IPS-20b (cell line): ENCODE results near the gene GP1BB.
"Not testable (repeated sequence)": the region's sequence is repeated elsewhere in the genome, so short reads cannot be mapped to it uniquely, and the experiment has no call there.

Source experiments
- H3K27ac ChIP-seq: one replicate; pipeline ENCODE4 v1.5.1; 2013; ENCODE audit warnings: low read length
- H3K27me3 ChIP-seq: 2 replicates; pipeline ENCODE4 v1.6.1; 2013; ENCODE audit warnings: mild to moderate bottlenecking, low read length, inconsistent platforms; ENCODE audit not compliant: insufficient read depth
- H3K36me3 ChIP-seq: 2 replicates; pipeline ENCODE4 v1.6.1; 2013; ENCODE audit warnings: low read depth, mild to moderate bottlenecking, inconsistent platforms, low read length, moderate library complexity; ENCODE audit not compliant: insufficient read depth
- H3K4me1 ChIP-seq: 2 replicates; pipeline ENCODE4 v1.6.1; 2013; ENCODE audit warnings: mild to moderate bottlenecking, control low read depth, inconsistent platforms, low read length, moderate library complexity; ENCODE audit not compliant: insufficient read depth
- H3K4me3 ChIP-seq: 2 replicates; pipeline ENCODE4 v1.5.1; 2013; ENCODE audit warnings: mild to moderate bottlenecking, low read length, inconsistent platforms
- H3K9ac ChIP-seq: 2 replicates; pipeline ENCODE4 v1.6.1; 2013; ENCODE audit warnings: low read depth, mild to moderate bottlenecking, inconsistent platforms, low read length, moderate library complexity
- H3K9me3 ChIP-seq: 2 replicates; pipeline ENCODE4 v1.6.1; 2013; ENCODE audit warnings: mild to moderate bottlenecking, low read depth, low read length, inconsistent platforms; ENCODE audit not compliant: insufficient read depth

GP1BB gene

GRCh38 chr22:19696504-19697276 is 26.6 kb upstream of the GP1BB start:
- Histone ChIP-seq H3K4me1 (peaks cover 3% of the 10 kb centered on the region; the same call in 1 of the 2 replicates), H3K4me3 (no peak overlapping the region), H3K27ac (no peak overlapping the region), H3K36me3 (no peaks in the 10 kb centered on the region), H3K9ac (no peak overlapping the region), H3K9me3 (no peaks in the 10 kb centered on the region), H3K27me3 (peaks cover 4% of the 10 kb centered on the region; the same call in 1 of the 2 replicates)

GRCh38 chr22:19697871-19698270 is 25.5 kb upstream of the GP1BB start:
- not testable (repeated sequence) for H3K27me3 ChIP-seq, H3K9me3 ChIP-seq, H3K36me3 ChIP-seq, H3K9ac ChIP-seq, H3K4me1 ChIP-seq, H3K27ac ChIP-seq, H3K4me3 ChIP-seq

- H3K27ac ChIP-seq, result no peak overlapping the region
- peaks cover 11% of the 10 kb centered on the region; the same call in 1 of the 2 replicates for H3K4me1 ChIP-seq
- peaks cover 9% of the 10 kb centered on the region; the same call in 1 of the 2 replicates for H3K27me3 ChIP-seq
- no peak overlapping the region for H3K9ac ChIP-seq
- no peaks in the 10 kb centered on the region for H3K36me3 ChIP-seq
- H3K9me3 ChIP-seq, result no peaks in the 10 kb centered on the region
- H3K4me3 ChIP-seq, result no peak overlapping the region
These were observed 22.4 kb upstream of the GP1BB start for GRCh38 chr22:19700790-19701419.

- Histone ChIP-seq H3K36me3 (no peaks in the 10 kb centered on the region), H3K27ac (no peak overlapping the region), H3K4me1 (peaks cover 11% of the 10 kb centered on the region; the same call in 1 of the 2 replicates), H3K9ac (no peak overlapping the region), H3K4me3 (no peak overlapping the region), H3K27me3 (peaks cover 9% of the 10 kb centered on the region; the same call in 1 of the 2 replicates), H3K9me3 (no peaks in the 10 kb centered on the region)
These were observed 21.8 kb upstream of the GP1BB start for GRCh38 chr22:19701420-19702145.

GRCh38 chr22:19703869-19704268 is 19.5 kb upstream of the GP1BB start:
- H3K4me1 ChIP-seq, result peaks cover 11% of the 10 kb centered on the region
- H3K9me3 ChIP-seq, result no peaks in the 10 kb centered on the region
- H3K27me3 ChIP-seq, result peaks cover 29% of the 10 kb centered on the region
- no peak overlapping the region for H3K9ac ChIP-seq
- H3K27ac ChIP-seq, result no peak overlapping the region
- no peak overlapping the region for H3K4me3 ChIP-seq
- H3K36me3 ChIP-seq, result no peaks in the 10 kb centered on the region

GRCh38 chr22:19704355-19705015 is 18.9 kb upstream of the GP1BB start:
- Histone ChIP-seq H3K4me1 (peaks cover 11% of the 10 kb centered on the region), H3K27ac (no peak overlapping the region), H3K36me3 (no peaks in the 10 kb centered on the region), H3K4me3 (no peak overlapping the region), H3K9ac (no peak overlapping the region), H3K9me3 (no peaks in the 10 kb centered on the region), H3K27me3 (peaks cover 35% of the 10 kb centered on the region)

- Histone ChIP-seq H3K9me3 (no peaks in the 10 kb centered on the region), H3K9ac (peak overlapping the region; percentile 63; the same call in 1 of the 2 replicates), H3K36me3 (no peaks in the 10 kb centered on the region), H3K4me1 (peaks cover 14% of the 10 kb centered on the region), H3K4me3 (peak overlapping the region; percentile 37; the same call in 1 of the 2 replicates), H3K27me3 (peaks cover 41% of the 10 kb centered on the region), H3K27ac (no peak overlapping the region)
These were observed 18.0 kb upstream of the GP1BB start for GRCh38 chr22:19705181-19705934.

- Histone ChIP-seq H3K9ac (no peak overlapping the region), H3K4me3 (no peak overlapping the region), H3K27me3 (peaks cover 47% of the 10 kb centered on the region), H3K27ac (no peak overlapping the region), H3K36me3 (no peaks in the 10 kb centered on the region), H3K4me1 (peaks cover 14% of the 10 kb centered on the region), H3K9me3 (no peaks in the 10 kb centered on the region)
These were observed 16.6 kb upstream of the GP1BB start for GRCh38 chr22:19706661-19707151.

GRCh38 chr22:19707347-19708290 is 15.7 kb upstream of the GP1BB start:
- H3K36me3 ChIP-seq, result no peaks in the 10 kb centered on the region
- no peak overlapping the region for H3K27ac ChIP-seq
- peaks cover 14% of the 10 kb centered on the region for H3K4me1 ChIP-seq
- H3K9me3 ChIP-seq, result no peaks in the 10 kb centered on the region
- H3K9ac ChIP-seq, result no peak overlapping the region
- no peak overlapping the region for H3K4me3 ChIP-seq
- peaks cover 55% of the 10 kb centered on the region for H3K27me3 ChIP-seq

- H3K36me3 ChIP-seq, result no peaks in the 10 kb centered on the region
- peaks cover 64% of the 10 kb centered on the region for H3K27me3 ChIP-seq
- peaks cover 14% of the 10 kb centered on the region for H3K4me1 ChIP-seq
- no peak overlapping the region for H3K9ac ChIP-seq
- H3K4me3 ChIP-seq, result no peak overlapping the region
- H3K27ac ChIP-seq, result no peak overlapping the region
- no peaks in the 10 kb centered on the region for H3K9me3 ChIP-seq
These were observed 14.9 kb upstream of the GP1BB start for GRCh38 chr22:19708321-19709011.
